ENCODE data around the gene CREB5. TPM values are rescaled to one million over a fixed set of nuclear protein-coding genes. Genes with fewer than 3 reads are reported as not detected.

Gene CREB5
- total RNA-seq, 1 donor from 2014 or later, result 8.9 TPM

DNA sequence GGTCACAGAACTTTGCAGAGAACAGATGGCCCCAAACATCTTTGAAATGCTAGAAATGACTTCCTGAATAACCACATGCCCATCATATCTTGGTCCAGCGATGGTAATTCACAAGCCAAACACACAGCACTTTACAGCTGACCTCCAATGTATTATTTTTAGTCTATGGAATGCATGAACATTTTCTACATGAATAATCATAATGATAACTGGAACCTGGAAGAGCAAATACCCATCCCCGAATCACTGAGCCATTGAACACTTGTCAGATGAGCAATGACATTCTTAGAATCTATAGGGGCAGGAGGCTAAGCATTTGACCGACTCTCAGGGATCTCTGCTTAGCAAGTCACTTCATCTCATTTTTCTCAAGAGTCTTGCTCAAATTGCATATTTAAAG, 167.3 kb downstream of the CREB5 start:
- no peak overlapping the region for H3K27ac ChIP-seq
- ATAC-seq (no peak), DNase-seq (no peak)
- intact Hi-C loops (cut with DNase I), result no loop called here
- no peaks in the 10 kb centered on the region for H3K4me1 ChIP-seq
- no peaks in the 10 kb centered on the region for H3K27me3 ChIP-seq
- TF ChIP-seq, protein P1, sequence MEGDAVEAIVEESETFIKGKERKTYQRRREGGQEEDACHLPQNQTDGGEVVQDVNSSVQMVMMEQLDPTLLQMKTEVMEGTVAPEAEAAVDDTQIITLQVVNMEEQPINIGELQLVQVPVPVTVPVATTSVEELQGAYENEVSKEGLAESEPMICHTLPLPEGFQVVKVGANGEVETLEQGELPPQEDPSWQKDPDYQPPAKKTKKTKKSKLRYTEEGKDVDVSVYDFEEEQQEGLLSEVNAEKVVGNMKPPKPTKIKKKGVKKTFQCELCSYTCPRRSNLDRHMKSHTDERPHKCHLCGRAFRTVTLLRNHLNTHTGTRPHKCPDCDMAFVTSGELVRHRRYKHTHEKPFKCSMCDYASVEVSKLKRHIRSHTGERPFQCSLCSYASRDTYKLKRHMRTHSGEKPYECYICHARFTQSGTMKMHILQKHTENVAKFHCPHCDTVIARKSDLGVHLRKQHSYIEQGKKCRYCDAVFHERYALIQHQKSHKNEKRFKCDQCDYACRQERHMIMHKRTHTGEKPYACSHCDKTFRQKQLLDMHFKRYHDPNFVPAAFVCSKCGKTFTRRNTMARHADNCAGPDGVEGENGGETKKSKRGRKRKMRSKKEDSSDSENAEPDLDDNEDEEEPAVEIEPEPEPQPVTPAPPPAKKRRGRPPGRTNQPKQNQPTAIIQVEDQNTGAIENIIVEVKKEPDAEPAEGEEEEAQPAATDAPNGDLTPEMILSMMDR (IDR thresholded peaks at IDR 0.05), result no peak
- H3K36me3 ChIP-seq, result no peaks in the 10 kb centered on the region
- no peak overlapping the region for H3K4me3 ChIP-seq
- H3K9me3 ChIP-seq, result no peaks in the 10 kb centered on the region

DNA sequence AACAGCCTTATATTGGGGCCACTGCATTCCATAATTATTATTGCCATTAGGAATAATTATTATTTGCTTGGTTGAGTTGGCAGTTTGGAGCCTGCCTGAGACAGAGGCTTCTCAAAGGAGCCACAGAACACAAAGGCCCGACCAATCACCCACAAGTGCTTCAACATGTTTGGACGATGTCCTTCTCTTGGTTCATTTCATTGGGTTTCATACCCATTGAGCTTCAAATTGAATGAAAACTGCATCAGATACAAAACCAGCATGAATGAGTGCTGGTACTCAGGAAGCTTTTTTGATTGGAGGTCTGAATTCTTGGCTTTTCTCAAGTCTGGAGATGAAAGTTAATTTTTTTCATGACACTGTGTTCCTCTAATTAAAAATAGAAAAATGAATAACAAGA, 168.3 kb downstream of the CREB5 start:
- ATAC-seq, result no peak
- no peaks in the 10 kb centered on the region for H3K4me1 ChIP-seq
- intact Hi-C loops (cut with DNase I), result no loop called here

DNA sequence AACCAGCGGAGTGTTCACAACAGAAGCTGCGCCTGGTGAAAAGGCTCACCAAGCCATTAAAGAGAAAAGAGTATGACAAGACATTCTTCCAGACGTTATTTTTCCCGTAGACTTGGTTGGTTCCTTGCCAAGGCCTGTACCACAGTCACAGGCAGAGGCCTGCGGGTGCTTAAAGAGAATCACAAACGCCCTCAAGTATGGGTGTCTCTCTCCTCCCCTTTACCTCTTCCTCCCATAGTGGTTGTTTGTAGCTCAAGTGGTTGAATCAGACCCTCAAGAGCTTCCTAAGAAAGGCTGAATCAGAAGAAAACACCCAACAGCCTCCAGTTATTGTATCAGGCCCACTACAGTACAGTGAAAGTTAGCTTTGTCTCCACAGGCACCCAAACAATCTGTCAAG, 169.0 kb downstream of the CREB5 start:
- H3K4me1 ChIP-seq, result no peaks in the 10 kb centered on the region
- TF ChIP-seq, protein P1 (IDR thresholded peaks at IDR 0.05), result no peak
- intact Hi-C loops (cut with DNase I), result no loop called here
- no peaks in the 10 kb centered on the region for H3K9me3 ChIP-seq
- no peak for ATAC-seq
- H3K27ac ChIP-seq, result no peak overlapping the region
- no peaks in the 10 kb centered on the region for H3K27me3 ChIP-seq
- no peak overlapping the region for H3K4me3 ChIP-seq
- H3K36me3 ChIP-seq, result no peaks in the 10 kb centered on the region
- no peak for DNase-seq

More for the DNA sequence above, 168.3 kb downstream of the CREB5 start:
- no peak for DNase-seq
- Histone ChIP-seq H3K4me3 (no peak overlapping the region), H3K9me3 (no peaks in the 10 kb centered on the region), H3K27ac (no peak overlapping the region), H3K27me3 (no peaks in the 10 kb centered on the region), H3K36me3 (no peaks in the 10 kb centered on the region)
- TF ChIP-seq, protein P1 (IDR thresholded peaks at IDR 0.05), result no peak

DNA sequence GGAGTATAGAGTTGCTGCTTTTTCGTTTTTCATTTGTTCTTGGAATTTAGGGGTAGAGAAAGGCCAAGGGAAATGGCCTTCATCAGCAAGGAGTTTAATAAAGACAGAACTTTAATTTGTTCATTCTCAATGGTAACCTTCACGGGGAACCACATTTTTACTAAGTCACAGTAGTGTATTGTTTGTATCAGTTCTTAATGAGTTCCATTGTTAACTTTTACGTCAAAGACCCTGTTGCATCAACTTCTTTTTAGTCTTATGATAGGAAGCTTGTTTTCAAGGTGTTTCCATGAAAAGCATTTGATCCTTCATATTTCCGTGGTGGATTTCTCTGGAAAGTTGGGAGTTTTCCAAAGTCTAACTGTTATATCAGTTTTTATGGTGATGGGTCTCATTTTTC, 169.9 kb downstream of the CREB5 start:
- Histone ChIP-seq H3K27ac (no peak overlapping the region), H3K27me3 (no peaks in the 10 kb centered on the region), H3K36me3 (no peaks in the 10 kb centered on the region), H3K9me3 (no peaks in the 10 kb centered on the region), H3K4me1 (no peaks in the 10 kb centered on the region), H3K4me3 (no peak overlapping the region)
- DNase-seq (no peak), ATAC-seq (no peak)
- TF ChIP-seq, protein P1 (IDR thresholded peaks at IDR 0.05), result no peak
- intact Hi-C loops (cut with DNase I), result no loop called here

DNA sequence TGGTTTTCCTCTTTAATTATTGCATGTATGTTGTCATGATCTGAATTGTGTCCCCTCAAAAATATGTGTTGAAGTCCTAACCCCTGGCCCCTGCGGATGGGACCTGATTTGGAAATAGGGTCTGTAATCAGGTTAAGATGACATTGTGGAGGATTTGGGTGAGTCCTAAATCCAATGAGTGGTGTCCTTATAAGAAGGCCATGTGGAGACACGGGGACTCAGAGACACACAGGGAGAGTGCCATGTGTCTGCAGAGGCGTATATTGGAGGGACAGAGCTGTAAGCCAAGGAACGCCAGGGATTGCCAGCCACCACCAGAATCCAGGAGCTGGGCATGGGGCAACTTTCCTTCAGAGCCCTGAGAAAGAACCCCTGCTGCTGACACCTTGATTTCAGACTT, 171.9 kb downstream of the CREB5 start:
- Histone ChIP-seq H3K27me3 (no peaks in the 10 kb centered on the region), H3K9me3 (no peaks in the 10 kb centered on the region), H3K27ac (no peak overlapping the region), H3K4me3 (no peak overlapping the region), H3K36me3 (no peaks in the 10 kb centered on the region), H3K4me1 (no peaks in the 10 kb centered on the region)
- intact Hi-C loops (cut with DNase I), result no loop called here
- no peak for ATAC-seq
- DNase-seq, result no peak
- TF ChIP-seq, protein P1 (IDR thresholded peaks at IDR 0.05), result no peak

DNA sequence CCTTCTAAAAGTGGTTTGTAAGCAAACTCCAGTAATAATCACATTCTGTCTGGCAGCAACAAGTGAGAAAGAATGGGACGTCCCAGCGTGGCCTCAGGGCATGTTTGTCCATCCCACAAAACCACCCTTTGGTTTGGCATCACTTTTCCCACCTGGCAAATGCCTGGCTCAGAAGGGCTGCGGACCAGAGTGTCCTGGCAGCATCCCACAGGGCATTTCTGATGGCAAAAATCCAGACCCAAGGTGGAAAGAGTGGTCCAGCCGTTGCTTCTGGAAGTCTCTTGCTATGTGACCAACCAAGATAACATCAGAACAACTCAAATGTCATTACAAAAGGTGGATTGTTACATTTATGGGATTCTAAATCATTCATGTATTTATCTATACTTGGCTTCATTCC, 174.4 kb downstream of the CREB5 start:
- no peaks in the 10 kb centered on the region for H3K27me3 ChIP-seq
- H3K9me3 ChIP-seq, result no peaks in the 10 kb centered on the region
- H3K4me3 ChIP-seq, result no peak overlapping the region
- intact Hi-C loops (cut with DNase I), result no loop called here
- TF ChIP-seq, protein P1 (IDR thresholded peaks at IDR 0.05), result no peak
- no peaks in the 10 kb centered on the region for H3K36me3 ChIP-seq
- no peak overlapping the region for H3K27ac ChIP-seq
- DNase-seq (no peak), ATAC-seq (no peak)
- H3K4me1 ChIP-seq, result no peaks in the 10 kb centered on the region
